HepG2 (cell line): ENCODE measurements around the gene GTF2F1. TPM values are rescaled to one million over a fixed set of nuclear protein-coding genes. Genes with fewer than 3 reads are reported as not detected.

ENCODE experiments used
- ATAC-seq: fragments of 200-7000 bp; cut with Tn5 transposase; 3 replicates; pipeline ENCODE4 v1.9.1; 2020; ENCODE audit warnings: mild to moderate bottlenecking, moderate library complexity
- BruUV-seq: library from RNA; stranded (reverse); fragments of 400-500 nt; replicated peaks from 2 replicates; lab custom pipeline; 2021; lab: Mats Ljungman, UMichigan
- CTCF ChIA-PET: fragments of 300-600 bp; formaldehyde crosslinking; extraction: SDS; loops from one replicate; lab custom pipeline; 2021; ENCODE audit warnings: low total read pairs, inconsistent platforms, low intra/inter-chr PET ratio; lab: Yijun Ruan, JAX
- POLR2A ChIA-PET: fragments of 350-600 bp; sonication (Branson Sonifier 250); formaldehyde crosslinking; loops from one replicate; lab custom pipeline; 2020; ENCODE audit warnings: antibody characterized with exemption, inconsistent platforms; lab: Yijun Ruan, JAX
- DNase-seq: peaks from one replicate; pipeline ENCODE4 v3.0.0-alpha.2; 2015; ENCODE audit warnings: low spot score
- FAIRE-seq: peaks from 3 replicates; lab custom pipeline; 2011; peaks lifted over from hg19 to GRCh38; lab: Jason Lieb, UNC
- H2AFZ ChIP-seq: one replicate; pipeline ENCODE4 v1.6.1; 2011; ENCODE audit warnings: low read length, inconsistent platforms
- H3K27ac ChIP-seq: fragments of 300-600 bp; 3 replicates; pipeline ENCODE4 v1.8.0; 2011; ENCODE audit warnings: mixed run types, mild to moderate bottlenecking, mixed read lengths, low read length, inconsistent platforms; ENCODE audit not compliant: insufficient read depth; ENCODE audit errors: extremely low read length
- H3K27me3 ChIP-seq, 2 experiments: fragments of 200-600 bp in 1 of 2; 2 replicates in 1 of 2; 3 replicates in 1 of 2; pipeline versions ENCODE4 v1.6.0 to v1.8.0; 2011; ENCODE audit warnings: low read length in 2 of 2, mild to moderate bottlenecking in 2 of 2, moderate library complexity in 2 of 2, inconsistent platforms in 1 of 2; ENCODE audit not compliant: insufficient read depth in 2 of 2, control insufficient read depth in 1 of 2
- H3K36me3 ChIP-seq, 2 experiments: fragments of 200-600 bp in 1 of 2; replicated peaks in 1 of 2; 2 replicates in 1 of 2; 3 replicates in 1 of 2; pipeline versions ENCODE4 v1.5.1 to v1.8.0; 2011; ENCODE audit warnings: low read length in 2 of 2, inconsistent platforms in 1 of 2; ENCODE audit not compliant: insufficient read depth in 2 of 2, control insufficient read depth in 1 of 2
- H3K4me1 ChIP-seq: 2 replicates; pipeline ENCODE4 v1.5.1; 2012; ENCODE audit warnings: low read length, inconsistent platforms; ENCODE audit not compliant: insufficient read depth
- H3K4me2 ChIP-seq: 2 replicates; pipeline ENCODE4 v1.6.0; 2011; ENCODE audit warnings: low read depth, low read length, inconsistent platforms
- H3K4me3 ChIP-seq, 3 experiments: fragments of 200-600 bp in 1 of 3; sonication (generic), shearing (Covaris generic) in 1 of 3; replicated peaks in 1 of 3; 2 replicates each; pipeline ENCODE4 v1.5.1; 2011 to 2016; ENCODE audit warnings: low read length in 3 of 3, inconsistent platforms in 2 of 3, low read depth in 2 of 3, mild to moderate bottlenecking in 2 of 3, control low read depth in 1 of 3, mixed read lengths in 1 of 3; ENCODE audit not compliant: insufficient read depth in 1 of 3
- H3K79me2 ChIP-seq: one replicate; pipeline ENCODE4 v1.6.1; 2011; ENCODE audit warnings: low read length, inconsistent platforms; ENCODE audit not compliant: insufficient read depth
- H3K9ac ChIP-seq: 2 replicates; pipeline ENCODE4 v1.6.0; 2011; ENCODE audit warnings: mild to moderate bottlenecking, low read depth, low read length, inconsistent platforms; ENCODE audit not compliant: insufficient read depth
- H3K9me3 ChIP-seq: 2 replicates; pipeline ENCODE4 v1.5.1; 2012; ENCODE audit warnings: mild to moderate bottlenecking, low read length
- H4K20me1 ChIP-seq: 2 replicates; pipeline ENCODE4 v1.6.0; 2011; ENCODE audit warnings: inconsistent platforms, mild to moderate bottlenecking, low read length, moderate library complexity; ENCODE audit not compliant: insufficient read depth
- AGO2 ChIP-seq: fragments of 200-400 bp; formaldehyde crosslinking; optimal IDR thresholded peaks from 2 replicates; pipeline ENCODE3; 2017; ENCODE audit warnings: mild to moderate bottlenecking, low read depth, low read length, moderate library complexity
- ASH2L ChIP-seq: fragments of 300-600, 200-600 bp; sonication (generic); IDR thresholded peaks from 2 replicates; pipeline ENCODE4 v1.7.0; 2017; ENCODE audit warnings: low read depth, mild to moderate bottlenecking, moderate library complexity, mixed read lengths, low read length; ENCODE audit not compliant: insufficient read length
- MXD4 ChIP-seq: IDR thresholded peaks from 2 replicates; pipeline ENCODE4 v1.6.1; 2016; ENCODE audit warnings: mild to moderate bottlenecking, missing biosample characterization, missing genetic modification reagents
- MYNN ChIP-seq: sonication (generic); formaldehyde crosslinking; IDR thresholded peaks from 2 replicates; pipeline ENCODE4 v1.4.0; 2020; ENCODE audit warnings: mild to moderate bottlenecking, low read depth, missing genetic modification reagents
- PPARG ChIP-seq: conservative IDR thresholded peaks from 2 replicates; pipeline ENCODE4 v1.6.1; 2016; ENCODE audit warnings: missing biosample characterization, missing genetic modification reagents
- RARA ChIP-seq: IDR thresholded peaks from 2 replicates; pipeline ENCODE4 v1.6.1; 2016; ENCODE audit warnings: missing genetic modification reagents, missing compliant biosample characterization
- ZNF121 ChIP-seq: sonication (generic); formaldehyde crosslinking; IDR thresholded peaks from 2 replicates; pipeline ENCODE4 v1.5.0; 2020; ENCODE audit warnings: mild to moderate bottlenecking, missing genetic modification reagents
- ZNF20 ChIP-seq: sonication (generic); formaldehyde crosslinking; IDR thresholded peaks from 2 replicates; pipeline ENCODE4 v1.4.0; 2020; ENCODE audit warnings: mild to moderate bottlenecking, moderate library complexity, missing genetic modification reagents
- ZNF317 ChIP-seq: sonication (generic); formaldehyde crosslinking; IDR thresholded peaks from 2 replicates; pipeline ENCODE4 v1.5.0; 2020; ENCODE audit warnings: mild to moderate bottlenecking, missing genetic modification reagents
- ZNF326 ChIP-seq: sonication (generic); formaldehyde crosslinking; IDR thresholded peaks from 2 replicates; pipeline ENCODE4 v1.4.0; 2020; ENCODE audit warnings: missing genetic modification reagents, borderline replicate concordance
- ZNF430 ChIP-seq: sonication (generic); formaldehyde crosslinking; IDR thresholded peaks from 2 replicates; pipeline ENCODE4 v1.9.0; 2021; ENCODE audit warnings: mild to moderate bottlenecking, missing genetic modification reagents
- ZNF468 ChIP-seq: sonication (generic); formaldehyde crosslinking; IDR thresholded peaks from 2 replicates; pipeline ENCODE4 v1.8.0; 2022; ENCODE audit warnings: mild to moderate bottlenecking, moderate library complexity, missing genetic modification reagents
- ZNF557 ChIP-seq: sonication (generic); formaldehyde crosslinking; IDR thresholded peaks from 2 replicates; pipeline ENCODE4 v1.4.0; 2020; ENCODE audit warnings: missing genetic modification reagents
- ZNF629 ChIP-seq: sonication (generic); formaldehyde crosslinking; conservative IDR thresholded peaks from 2 replicates; pipeline ENCODE4 v1.5.0; 2020; ENCODE audit warnings: missing genetic modification reagents
- ZNF713 ChIP-seq: sonication (generic); formaldehyde crosslinking; IDR thresholded peaks from 2 replicates; pipeline ENCODE4 v1.4.0; 2020; ENCODE audit warnings: mild to moderate bottlenecking, missing genetic modification reagents
- WGBS: methylation state at CpG from one replicate; pipeline ENCODE4 v1.1.6; 2017; ENCODE audit warnings: low lambda C conversion rate; 5-methylcytosine and 5-hydroxymethylcytosine counted together
- in situ Hi-C: cut with HindIII; loops from 2 replicates; pipeline ENCODE4 v1.10.0; 2017; ENCODE audit warnings: low pct_unique_long_range_greater_than_20kb; ENCODE audit not compliant: extremely low pct_ligation_motif_present
- intact Hi-C: fragments of 100-400 bp; cut with micrococcal nuclease; formaldehyde crosslinking; loops from one replicate; pipeline ENCODE4 v1.10.0; 2022; ENCODE audit not compliant: unreplicated experiment
- polyA plus RNA-seq, 8 experiments: library from polyadenylated mRNA; depleted of rRNA in 3 of 8; stranded (reverse) in 7 of 8; unstranded in 1 of 8; fragments of >200 nt; fragmentation: Illumina TruSeq in 4 of 8; extraction: Trizol in 4 of 8; gene quantifications; 2 replicates each; pipeline versions ENCODE4 v1.2.1 to v1.2.3, GENCODE V29; 2011 to 2016; ENCODE audit warnings: low read depth in 4 of 8, missing spikeins in 1 of 8, mixed read lengths in 1 of 8; ENCODE audit not compliant: insufficient read depth in 1 of 8
- total RNA-seq, 5 experiments: library from RNA; depleted of rRNA; stranded (reverse); fragments of >200 nt; fragmentation: Illumina TruSeq; extraction: Trizol; gene quantifications; 2 replicates each; pipeline ENCODE4 v1.2.3, GENCODE V29; 2016; ENCODE audit warnings: low read depth in 1 of 5
- TF ChIP-seq, protein P1 (sequence below): sonication (generic); formaldehyde crosslinking; IDR thresholded peaks from 2 replicates; pipeline ENCODE4 v1.4.0; 2020; ENCODE audit warnings: missing genetic modification reagents

The GTF2F1 gene
- total and polyA plus RNA-seq, 2 of the 13 experiments (the other 11 are each of a cell fraction or from before 2014, with no cell fraction given), result 27.8 to 34.1 TPM

- TF ChIP-seq ZNF317 (no peak), MXD4 (CRISPR knock-in tag) (no peak)
- Histone ChIP-seq H3K4me1 (peaks cover 27% of the 10 kb centered on the region), H3K27ac (no peak overlapping the region), H3K4me3 (no peak overlapping the region), H2AFZ (no peak overlapping the region), H3K4me2 (no peak overlapping the region), H3K79me2 (peaks cover 20% of the 10 kb centered on the region), H3K36me3 (peaks cover 1 to 5% of the 10 kb centered on the region in 2 experiments; a peak in 3 of 5 replicates), H3K9ac (no peak overlapping the region), H4K20me1 (peaks cover 20% of the 10 kb centered on the region), H3K9me3 (no peaks in the 10 kb centered on the region), H3K27me3 (no peaks in the 10 kb centered on the region; a peak in 1 of 5 replicates)
- POLR2A ChIA-PET, result interaction anchor here (3.0 kb wide), 1 partner anchor 54 kb away, joined by 29 read pairs; the partner anchor contains the start of gene ALKBH7
- CTCF ChIA-PET, result no interaction called here
- intact Hi-C loops (no loop called here), in situ Hi-C loops (no loop called here)
- 94% methylated on average over 7 of the region's 18 CpGs for WGBS
- ATAC-seq (no peak), DNase-seq (no peak), FAIRE-seq (no peak)
- BruUV-seq, result no TSS peak
These were observed 34.2 kb upstream of the GTF2F1 start for GRCh38 chr19:6427131-6427530.

GRCh38 chr19:6425732-6426620, 33.0 kb upstream of the GTF2F1 start:
- CTCF ChIA-PET, result interaction anchor here (1.3 to 1.4 kb wide), 2 partner anchors 260 to 300 kb away, joined by 3 to 5 read pairs; no protein-coding TSS in a partner anchor
- no peak for FAIRE-seq
- Histone ChIP-seq H3K79me2 (peaks cover 31% of the 10 kb centered on the region), H3K4me3 (peak overlapping the region in 1 of 3 experiments; percentile 18; a peak in 1 of 6 replicates), H3K4me2 (peak overlapping the region; percentile 43), H3K27me3 (no peaks in the 10 kb centered on the region; a peak in 1 of 5 replicates), H3K9me3 (no peaks in the 10 kb centered on the region), H3K36me3 (peaks cover 8 to 16% of the 10 kb centered on the region in 2 experiments; a peak in 4 of 5 replicates), H3K9ac (peak overlapping the region; percentile 52), H3K4me1 (peaks cover 33% of the 10 kb centered on the region), H2AFZ (peak overlapping the region; percentile 30), H3K27ac (peak overlapping the region; percentile 62), H4K20me1 (peaks cover 29% of the 10 kb centered on the region)
- DNase-seq, result peak; percentile 60
- BruUV-seq, result TSS peak; percentile 67
- WGBS, result 88% methylated on average over 16 of the region's 21 CpGs
- POLR2A ChIA-PET, result interaction anchor here (0.7 to 3.0 kb wide), 6 partner anchors 9 to 65 kb away, joined by 3 to 29 read pairs (median 10); partner anchors contain the start of genes ALKBH7, CLPP, GTF2F1 and SLC25A41
- ATAC-seq, result peak; percentile 7; the same call in 1 of the 3 replicates
- intact Hi-C loops (no loop called here), in situ Hi-C loops (no loop called here)
- TF ChIP-seq PPARG (CRISPR knock-in tag), result no peak
- TF ChIP-seq ASH2L, result no peak
- TF ChIP-seq ZNF557 (CRISPR knock-in tag), result no peak
- TF ChIP-seq, protein P1, sequence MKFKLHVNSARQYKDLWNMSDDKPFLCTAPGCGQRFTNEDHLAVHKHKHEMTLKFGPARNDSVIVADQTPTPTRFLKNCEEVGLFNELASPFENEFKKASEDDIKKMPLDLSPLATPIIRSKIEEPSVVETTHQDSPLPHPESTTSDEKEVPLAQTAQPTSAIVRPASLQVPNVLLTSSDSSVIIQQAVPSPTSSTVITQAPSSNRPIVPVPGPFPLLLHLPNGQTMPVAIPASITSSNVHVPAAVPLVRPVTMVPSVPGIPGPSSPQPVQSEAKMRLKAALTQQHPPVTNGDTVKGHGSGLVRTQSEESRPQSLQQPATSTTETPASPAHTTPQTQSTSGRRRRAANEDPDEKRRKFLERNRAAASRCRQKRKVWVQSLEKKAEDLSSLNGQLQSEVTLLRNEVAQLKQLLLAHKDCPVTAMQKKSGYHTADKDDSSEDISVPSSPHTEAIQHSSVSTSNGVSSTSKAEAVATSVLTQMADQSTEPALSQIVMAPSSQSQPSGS (CRISPR knock-in tag), result no peak
- TF ChIP-seq ZNF326 (CRISPR knock-in tag), result no peak
- no peak for TF ChIP-seq ZNF629 (CRISPR knock-in tag)
- TF ChIP-seq ZNF468 (CRISPR knock-in tag), result no peak
- TF ChIP-seq RARA (CRISPR knock-in tag), result no peak
- TF ChIP-seq ZNF430 (CRISPR knock-in tag), result 0 out of 2 replicates have a peak, but pooled peaks have one; percentile 18
- no peak for TF ChIP-seq AGO2
- no peak for TF ChIP-seq MYNN
- no peak for TF ChIP-seq ZNF121 (CRISPR knock-in tag)
- TF ChIP-seq ZNF713 (CRISPR knock-in tag), result no peak
- TF ChIP-seq ZNF20 (CRISPR knock-in tag), result no peak
